Activated B cell treated with CpG ODN at 0.5 μM for 24 hours (primary cell): Measurements from ENCODE around the gene SSR3. TPM values are rescaled to one million over a fixed set of nuclear protein-coding genes. Genes with fewer than 3 reads are reported as not detected.

Experiments used
- ATAC-seq: fragments of 200-7000 bp; cut with Tn5 transposase; one replicate; pipeline ENCODE4 v1.10.0; 2021; ENCODE audit warnings: low read depth, mild to moderate bottlenecking, moderate library complexity
- CTCF ChIA-PET: fragments of 350-600 bp; sonication (Branson Sonifier 250); formaldehyde crosslinking; loops from one replicate; lab custom pipeline; 2021; ENCODE audit warnings: antibody characterized with exemption; lab: Charles Lee
- POLR2A ChIA-PET: fragments of 350-600 bp; sonication (Branson Sonifier 250); formaldehyde crosslinking; loops from one replicate; lab custom pipeline; 2021; ENCODE audit warnings: antibody characterized with exemption; lab: Charles Lee
- DNase-seq: peaks from one replicate; pipeline ENCODE4 v3.0.0; 2022
- H3K27ac Mint-ChIP-seq: one replicate; pipeline ENCODE4 v1.8.0; 2020; ENCODE audit warnings: mixed read lengths
- H3K27me3 Mint-ChIP-seq: one replicate; pipeline ENCODE4 v1.8.0; 2021; ENCODE audit warnings: mixed read lengths
- H3K36me3 Mint-ChIP-seq: one replicate; pipeline ENCODE4 v1.8.0; 2021; ENCODE audit warnings: low read depth, mixed read lengths
- H3K4me1 Mint-ChIP-seq: one replicate; pipeline ENCODE4 v1.8.0; 2021; ENCODE audit warnings: mixed read lengths
- H3K4me3 Mint-ChIP-seq: one replicate; pipeline ENCODE4 v1.8.0; 2020; ENCODE audit warnings: mild to moderate bottlenecking, mixed read lengths
- H3K9me3 Mint-ChIP-seq: one replicate; pipeline ENCODE4 v1.8.0; 2020; ENCODE audit warnings: mixed read lengths
- intact Hi-C: fragments of 100-400 bp; cut with micrococcal nuclease; formaldehyde crosslinking; loops from one replicate; pipeline ENCODE4 v1.15.1; 2024
- total RNA-seq: library from RNA; stranded (reverse); gene quantifications from 2 replicates; pipeline ENCODE4 v1.2.3, GENCODE V29; 2022
- TF ChIP-seq, protein P1 (sequence below): fragments of 200-600 bp; IDR thresholded peaks from one replicate; pipeline ENCODE4 v1.8.0; 2022; ENCODE audit warnings: antibody characterized with exemption, mild to moderate bottlenecking

The SSR3 gene
- total RNA-seq, 1 donor from 2014 or later: 64.3 TPM

DNA sequence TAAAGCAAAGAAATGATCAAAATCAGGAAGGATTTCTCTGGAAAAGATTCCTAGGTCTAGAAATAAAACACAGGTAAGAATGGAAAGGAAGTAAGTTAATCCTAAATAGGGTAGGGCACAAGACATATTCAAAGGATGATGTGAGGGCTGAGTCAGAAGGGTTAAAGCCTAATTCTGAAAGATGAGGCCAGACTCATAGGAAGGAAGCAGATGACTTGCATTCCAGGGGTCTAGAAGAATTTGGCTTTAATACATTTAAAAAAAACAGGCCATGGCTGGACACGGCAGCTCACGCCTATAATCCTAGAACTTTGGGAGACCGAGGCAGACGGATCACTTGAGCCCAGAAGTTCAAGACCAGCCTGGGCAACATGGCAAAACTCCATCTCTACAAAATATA lies 3.2 kb downstream of the SSR3 start:
- Mint-ChIP-seq H3K36me3 (peaks cover 53% of the 10 kb centered on the region), H3K4me1 (peaks cover 37% of the 10 kb centered on the region), H3K4me3 (no peak overlapping the region)

DNA sequence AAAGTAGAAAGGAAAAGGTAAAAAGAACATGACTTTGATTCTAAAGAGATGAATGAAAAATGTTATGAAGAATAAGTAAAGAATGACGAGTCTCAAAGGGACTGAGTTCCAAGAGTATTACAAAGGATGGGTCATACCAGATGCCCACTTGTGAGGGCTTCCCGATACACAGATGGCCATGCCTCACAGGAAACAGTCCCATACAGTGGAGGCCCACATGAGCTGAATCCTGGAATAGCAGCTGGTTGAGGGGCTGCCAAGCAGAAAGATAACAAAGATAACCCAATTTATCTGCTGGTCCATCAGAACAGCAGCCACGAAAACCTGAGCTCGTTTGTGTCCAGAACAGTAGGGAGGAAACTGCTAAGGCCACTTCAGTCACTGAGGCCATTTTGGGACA lies 3.7 kb downstream of the SSR3 start:
- Mint-ChIP-seq H3K36me3 (peaks cover 58% of the 10 kb centered on the region), H3K27me3 (no peaks in the 10 kb centered on the region), H3K27ac (no peak overlapping the region), H3K9me3 (no peaks in the 10 kb centered on the region), H3K4me1 (peaks cover 37% of the 10 kb centered on the region), H3K4me3 (no peak overlapping the region)
- TF ChIP-seq, protein P1, sequence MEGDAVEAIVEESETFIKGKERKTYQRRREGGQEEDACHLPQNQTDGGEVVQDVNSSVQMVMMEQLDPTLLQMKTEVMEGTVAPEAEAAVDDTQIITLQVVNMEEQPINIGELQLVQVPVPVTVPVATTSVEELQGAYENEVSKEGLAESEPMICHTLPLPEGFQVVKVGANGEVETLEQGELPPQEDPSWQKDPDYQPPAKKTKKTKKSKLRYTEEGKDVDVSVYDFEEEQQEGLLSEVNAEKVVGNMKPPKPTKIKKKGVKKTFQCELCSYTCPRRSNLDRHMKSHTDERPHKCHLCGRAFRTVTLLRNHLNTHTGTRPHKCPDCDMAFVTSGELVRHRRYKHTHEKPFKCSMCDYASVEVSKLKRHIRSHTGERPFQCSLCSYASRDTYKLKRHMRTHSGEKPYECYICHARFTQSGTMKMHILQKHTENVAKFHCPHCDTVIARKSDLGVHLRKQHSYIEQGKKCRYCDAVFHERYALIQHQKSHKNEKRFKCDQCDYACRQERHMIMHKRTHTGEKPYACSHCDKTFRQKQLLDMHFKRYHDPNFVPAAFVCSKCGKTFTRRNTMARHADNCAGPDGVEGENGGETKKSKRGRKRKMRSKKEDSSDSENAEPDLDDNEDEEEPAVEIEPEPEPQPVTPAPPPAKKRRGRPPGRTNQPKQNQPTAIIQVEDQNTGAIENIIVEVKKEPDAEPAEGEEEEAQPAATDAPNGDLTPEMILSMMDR: no peak
- ChIA-PET CTCF (interaction anchor here (1.3 kb wide), 1 partner anchor 9 kb away, joined by 5 read pairs; no protein-coding TSS in a partner anchor), POLR2A (no interaction called here)
- DNase-seq: no peak
- intact Hi-C loops: no loop called here
- no peak for ATAC-seq

More for the DNA sequence above, 3.2 kb downstream of the SSR3 start:
- ATAC-seq (no peak), DNase-seq (no peak)
- TF ChIP-seq, protein P1: no peak
- intact Hi-C loops: no loop called here
- CTCF ChIA-PET: interaction anchor here (1.3 kb wide), 1 partner anchor 9 kb away, joined by 5 read pairs; no protein-coding TSS in a partner anchor
- Mint-ChIP-seq H3K27me3 (no peaks in the 10 kb centered on the region), H3K9me3 (no peaks in the 10 kb centered on the region), H3K27ac (no peak overlapping the region)
- POLR2A ChIA-PET: no interaction called here

DNA sequence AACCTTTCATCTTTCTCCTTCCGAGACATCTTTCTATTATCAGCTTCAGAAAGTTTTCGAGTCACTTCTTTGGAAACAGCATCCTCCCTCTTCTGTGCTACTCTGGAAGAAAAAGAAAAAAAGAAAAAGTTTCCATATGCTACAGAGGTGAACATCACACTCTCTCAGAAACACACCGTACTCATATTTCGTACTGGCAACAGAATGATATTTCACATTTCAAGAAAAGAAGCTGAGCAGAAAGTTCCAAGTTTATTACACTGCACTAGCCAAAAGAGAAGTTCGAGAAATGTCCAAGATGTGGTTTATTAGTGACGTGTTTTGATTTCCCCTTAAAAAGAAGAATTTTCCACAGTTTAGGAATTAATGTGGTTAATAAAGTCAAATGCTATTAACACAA lies 6.0 kb downstream of the SSR3 start:
- ChIA-PET CTCF (interaction anchor here (1.0 to 1.7 kb wide), 2 partner anchors 125 to 589 kb away, joined by 3 to 5 read pairs; no protein-coding TSS in a partner anchor), POLR2A (no interaction called here)
- H3K4me1 Mint-ChIP-seq: peaks cover 22% of the 10 kb centered on the region
- no peaks in the 10 kb centered on the region for H3K9me3 Mint-ChIP-seq
- ATAC-seq: no peak
- H3K4me3 Mint-ChIP-seq: no peak overlapping the region
- H3K27me3 Mint-ChIP-seq: no peaks in the 10 kb centered on the region
- no peak for DNase-seq
- intact Hi-C loops: no loop called here
- peaks cover 75% of the 10 kb centered on the region for H3K36me3 Mint-ChIP-seq
- no peak overlapping the region for H3K27ac Mint-ChIP-seq
- TF ChIP-seq, protein P1: no peak

DNA sequence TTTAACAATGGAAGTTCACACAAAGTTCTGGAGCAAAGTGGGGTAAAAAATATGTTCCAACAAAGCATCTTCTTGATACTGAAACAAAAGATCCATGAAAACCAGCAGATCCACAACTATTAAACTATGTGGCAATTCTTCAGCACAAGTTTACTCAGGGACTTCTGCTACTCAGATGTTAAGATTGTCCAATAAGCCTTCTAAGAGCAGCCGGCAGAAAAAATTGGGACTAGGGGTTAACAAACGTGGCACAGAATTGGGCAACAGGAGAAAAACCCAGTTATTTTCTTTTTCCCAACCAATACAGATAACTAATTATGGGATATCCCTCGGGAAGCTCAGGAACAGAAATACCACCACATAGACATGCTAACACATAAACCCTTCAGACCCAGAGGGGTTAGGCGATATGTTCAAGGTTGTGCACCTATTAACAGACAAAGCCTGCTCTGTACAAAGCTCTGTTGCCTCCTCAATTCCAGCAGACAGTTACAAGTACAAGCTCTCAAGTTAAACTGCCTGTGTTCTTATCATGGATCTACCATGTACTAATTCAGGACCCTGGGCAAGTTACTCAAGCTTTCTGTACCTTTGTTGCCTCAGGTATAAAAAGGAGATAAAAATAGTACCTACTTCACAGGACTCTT lies 6.8 kb downstream of the SSR3 start:
- DNase-seq: no peak
- H3K9me3 Mint-ChIP-seq: no peaks in the 10 kb centered on the region
- no peak overlapping the region for H3K4me3 Mint-ChIP-seq
- ATAC-seq: no peak
- ChIA-PET CTCF (no interaction called here), POLR2A (no interaction called here)
- no peaks in the 10 kb centered on the region for H3K27me3 Mint-ChIP-seq
- peaks cover 15% of the 10 kb centered on the region for H3K4me1 Mint-ChIP-seq
- TF ChIP-seq, protein P1: no peak
- peaks cover 82% of the 10 kb centered on the region for H3K36me3 Mint-ChIP-seq
- intact Hi-C loops: no loop called here
- H3K27ac Mint-ChIP-seq: no peak overlapping the region

DNA sequence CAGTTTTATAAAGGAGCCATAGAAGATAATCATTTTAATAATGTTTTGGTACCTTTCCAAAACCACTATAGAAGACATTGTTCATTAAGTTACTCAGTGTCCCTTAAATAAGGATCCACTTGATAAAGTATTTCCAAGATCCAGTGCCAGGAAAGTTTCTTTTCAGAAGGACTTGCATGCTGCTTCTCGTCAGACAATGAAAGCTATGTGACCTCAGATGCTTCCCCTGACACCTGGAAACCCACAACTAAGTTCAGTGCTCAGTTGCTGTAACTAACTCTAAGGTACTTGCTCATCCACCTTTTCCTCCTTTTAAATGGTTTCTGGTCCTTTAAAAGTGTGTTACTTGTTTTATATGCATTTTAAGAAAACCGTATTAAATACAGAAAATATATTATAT lies 7.3 kb downstream of the SSR3 start:
- H3K36me3 Mint-ChIP-seq: peaks cover 86% of the 10 kb centered on the region

More for the DNA sequence above, 7.3 kb downstream of the SSR3 start:
- POLR2A ChIA-PET: no interaction called here
- ATAC-seq (no peak), DNase-seq (no peak)
- Mint-ChIP-seq H3K9me3 (no peaks in the 10 kb centered on the region), H3K27me3 (no peaks in the 10 kb centered on the region), H3K4me3 (no peak overlapping the region), H3K27ac (no peak overlapping the region), H3K4me1 (peaks cover 11% of the 10 kb centered on the region)
- CTCF ChIA-PET: no interaction called here
- TF ChIP-seq, protein P1: no peak
- intact Hi-C loops: no loop called here
